HepG2 (cell line): Measurements from ENCODE around the gene ARHGEF4. TPM values are rescaled to one million over a fixed set of nuclear protein-coding genes. Genes with fewer than 3 reads are reported as not detected.

Source experiments
- DBP ChIP-seq: sonication (generic); formaldehyde crosslinking; IDR thresholded peaks from 2 replicates; pipeline ENCODE4 v1.4.0; 2020; ENCODE audit warnings: missing genetic modification reagents; ENCODE audit errors: not compliant biosample characterization
- JUNB ChIP-seq: sonication (generic); formaldehyde crosslinking; IDR thresholded peaks from 2 replicates; pipeline ENCODE4 v1.8.0; 2022; ENCODE audit warnings: missing genetic modification reagents, mild to moderate bottlenecking, borderline replicate concordance
- ONECUT2 ChIP-seq: sonication (generic); formaldehyde crosslinking; IDR thresholded peaks from 2 replicates; pipeline ENCODE4 v1.4.0; 2020; ENCODE audit warnings: missing genetic modification reagents
- PCBP1 ChIP-seq: fragments of 200-400 bp; formaldehyde crosslinking; IDR thresholded peaks from 2 replicates; pipeline ENCODE4 v1.6.1; 2017; ENCODE audit warnings: mild to moderate bottlenecking, low read depth, low read length, borderline replicate concordance
- POLR2AphosphoS5 ChIP-seq: IDR thresholded peaks from 2 replicates; pipeline ENCODE4 v1.6.1; 2012; ENCODE audit warnings: low read depth, low read length
- SNAPC2 ChIP-seq: sonication (generic); formaldehyde crosslinking; IDR thresholded peaks from 2 replicates; pipeline ENCODE4 v1.8.1; 2022; ENCODE audit warnings: mild to moderate bottlenecking, missing genetic modification reagents
- SRSF4 ChIP-seq: fragments of 200-400 bp; formaldehyde crosslinking; IDR thresholded peaks from one replicate; pipeline ENCODE4 v1.6.1; 2018; ENCODE audit warnings: mild to moderate bottlenecking, low read depth, low read length, moderate library complexity; ENCODE audit not compliant: poor library complexity, severe bottlenecking
- ZBTB21 ChIP-seq: sonication (generic); formaldehyde crosslinking; IDR thresholded peaks from 2 replicates; pipeline ENCODE4 v1.4.0; 2020; ENCODE audit warnings: missing genetic modification reagents
- ZBTB33 ChIP-seq: sonication (generic); formaldehyde crosslinking; IDR thresholded peaks from 2 replicates; pipeline ENCODE4 v1.4.0; 2020; ENCODE audit warnings: missing genetic modification reagents
- ZNF253 ChIP-seq: sonication (generic); formaldehyde crosslinking; IDR thresholded peaks from 2 replicates; pipeline ENCODE4 v1.8.0; 2022; ENCODE audit warnings: mild to moderate bottlenecking, missing genetic modification reagents, borderline replicate concordance
- ZNF263 ChIP-seq: sonication (generic); formaldehyde crosslinking; IDR thresholded peaks from 2 replicates; pipeline ENCODE4 v1.4.0; 2020; ENCODE audit warnings: missing genetic modification reagents
- ZNF512 ChIP-seq: sonication (generic); formaldehyde crosslinking; IDR thresholded peaks from 2 replicates; pipeline ENCODE4 v1.4.0; 2020; ENCODE audit warnings: mild to moderate bottlenecking, missing genetic modification reagents
- ZNF644 ChIP-seq: IDR thresholded peaks from 2 replicates; pipeline ENCODE4 v1.6.1; 2016; ENCODE audit warnings: low read depth
- ZNF670 ChIP-seq: sonication (generic); formaldehyde crosslinking; IDR thresholded peaks from 2 replicates; pipeline ENCODE4 v1.8.0; 2022; ENCODE audit warnings: mild to moderate bottlenecking, missing genetic modification reagents, borderline replicate concordance
- ZNF772 ChIP-seq: sonication (generic); formaldehyde crosslinking; IDR thresholded peaks from 2 replicates; pipeline ENCODE4 v1.5.0; 2020; ENCODE audit warnings: mild to moderate bottlenecking, missing genetic modification reagents
- ZNF788 ChIP-seq: sonication (generic); formaldehyde crosslinking; IDR thresholded peaks from 2 replicates; pipeline ENCODE4 v1.5.0; 2020; ENCODE audit warnings: mild to moderate bottlenecking, missing genetic modification reagents, borderline replicate concordance
- ZNF816 ChIP-seq: sonication (generic); formaldehyde crosslinking; IDR thresholded peaks from 2 replicates; pipeline ENCODE4 v1.8.0; 2022; ENCODE audit warnings: missing genetic modification reagents, mild to moderate bottlenecking, borderline replicate concordance
- polyA plus RNA-seq, 8 experiments: library from polyadenylated mRNA; depleted of rRNA in 3 of 8; stranded (reverse) in 7 of 8; unstranded in 1 of 8; fragments of >200 nt; fragmentation: Illumina TruSeq in 4 of 8; extraction: Trizol in 4 of 8; gene quantifications; 2 replicates each; pipeline versions ENCODE4 v1.2.1 to v1.2.3, GENCODE V29; 2011 to 2016; ENCODE audit warnings: low read depth in 4 of 8, missing spikeins in 1 of 8, mixed read lengths in 1 of 8; ENCODE audit not compliant: insufficient read depth in 1 of 8
- total RNA-seq, 5 experiments: library from RNA; depleted of rRNA; stranded (reverse); fragments of >200 nt; fragmentation: Illumina TruSeq; extraction: Trizol; gene quantifications; 2 replicates each; pipeline ENCODE4 v1.2.3, GENCODE V29; 2016; ENCODE audit warnings: low read depth in 1 of 5

The ARHGEF4 gene
- total and polyA plus RNA-seq, 2 of the 13 experiments (the other 11 are each of a cell fraction or from before 2014, with no cell fraction given), result 0.11 to 0.13 TPM

GRCh38 chr2:131093696-131094462, 257.2 kb downstream of the ARHGEF4 start (continued):
- peak; percentile 69; the same call in 1 of the 2 replicates for TF ChIP-seq ZNF816 (CRISPR knock-in tag)
- TF ChIP-seq POLR2AphosphoS5, result no peak
- no peak for TF ChIP-seq ZNF772 (CRISPR knock-in tag)
- no peak for TF ChIP-seq ZBTB33 (CRISPR knock-in tag)
- TF ChIP-seq ZNF670 (CRISPR knock-in tag), result 0 out of 2 replicates have a peak, but pooled peaks have one; percentile 67
- no peak for TF ChIP-seq SRSF4
- no peak for TF ChIP-seq ZBTB21 (CRISPR knock-in tag)
- no peak for TF ChIP-seq ZNF788 (CRISPR knock-in tag)
- TF ChIP-seq DBP (CRISPR knock-in tag), result no peak
- TF ChIP-seq ONECUT2 (CRISPR knock-in tag), result no peak
- no peak for TF ChIP-seq PCBP1
- TF ChIP-seq ZNF253 (CRISPR knock-in tag), result no peak
- TF ChIP-seq JUNB (CRISPR knock-in tag), result no peak
- TF ChIP-seq ZNF512 (CRISPR knock-in tag), result no peak
- 0 out of 2 replicates have a peak, but pooled peaks have one; percentile 19 for TF ChIP-seq ZNF263 (CRISPR knock-in tag)
- no peak for TF ChIP-seq ZNF644 (CRISPR knock-in tag)
- TF ChIP-seq SNAPC2 (CRISPR knock-in tag), result no peak; the same call in 1 of the 2 replicates
